Right hindlimb (tissue), 1 donor: Measurements from ENCODE around the gene PROB1.
A peak's percentile ranks its signal among the peaks of the same experiment; 100 is the strongest.
"Not testable (repeated sequence)": the region's sequence is repeated elsewhere in the genome, so short reads cannot be mapped to it uniquely, and the experiment has no call there.

Source experiments
- DNase-seq: peaks from one replicate; pipeline ENCODE4 v3.0.0-alpha.2; 2018

PROB1 gene

GRCh38 chr5:139410993-139411828, 16.3 kb upstream of the PROB1 start:
- no peak for DNase-seq

GRCh38 chr5:139410121-139410992, 15.5 kb upstream of the PROB1 start:
- no peak for DNase-seq

- not testable (repeated sequence) for DNase-seq
Measured at GRCh38 chr5:139409116-139409515, 14.2 kb upstream of the PROB1 start.

GRCh38 chr5:139408191-139408590, 13.3 kb upstream of the PROB1 start:
- no peak for DNase-seq

GRCh38 chr5:139407517-139407916, 12.6 kb upstream of the PROB1 start:
- no peak for DNase-seq

- no peak for DNase-seq
Measured at GRCh38 chr5:139406963-139407362, 12.1 kb upstream of the PROB1 start.

- no peak for DNase-seq
Measured at GRCh38 chr5:139404484-139404840, 9.6 kb upstream of the PROB1 start.

- DNase-seq, result peak; percentile 99
Measured at GRCh38 chr5:139403787-139404483, 9.0 kb upstream of the PROB1 start, which contains the start of gene SPATA24. Gene SPATA24, minus strand, starts transcription at chr5:139404089. Its CDS starts 29 bp downstream, at chr5:139404060.

GRCh38 chr5:139403418-139403786, 8.5 kb upstream of the PROB1 start:
- no peak for DNase-seq

GRCh38 chr5:139402561-139403158, 7.8 kb upstream of the PROB1 start:
- DNase-seq, result no peak

GRCh38 chr5:139401546-139401945, 6.6 kb upstream of the PROB1 start:
- DNase-seq, result no peak

GRCh38 chr5:139399501-139400121, 4.7 kb upstream of the PROB1 start:
- DNase-seq, result no peak

- DNase-seq, result no peak
Measured at GRCh38 chr5:139397921-139398320, 3.0 kb upstream of the PROB1 start.

- no peak for DNase-seq
Measured at GRCh38 chr5:139396691-139397090, 1.8 kb upstream of the PROB1 start.

- DNase-seq, result no peak
Measured at GRCh38 chr5:139395844-139396640, 1.1 kb upstream of the PROB1 start.

- peak; percentile 70 for DNase-seq
Measured at GRCh38 chr5:139394123-139394653, 716 bp downstream of the PROB1 start.

GRCh38 chr5:139393497-139394122, 1.3 kb downstream of the PROB1 start:
- no peak for DNase-seq

GRCh38 chr5:139392678-139393496, 2.0 kb downstream of the PROB1 start:
- DNase-seq, result peak; percentile 79

GRCh38 chr5:139392324-139392677, 2.6 kb downstream of the PROB1 start:
- DNase-seq, result no peak
